Body of pancreas (tissue), 4 donors: Measurements from ENCODE around the gene PAFAH2. TPM values are rescaled to one million over a fixed set of nuclear protein-coding genes. Genes with fewer than 3 reads are reported as not detected.

Experiments
- ATAC-seq: fragments of 150-250 bp; one replicate; pipeline ENCODE4 v1.9.1; 2016
- DNase-seq, 4 donors: peaks; one replicate each; pipeline ENCODE4 v3.0.0-alpha.2; 2019
- H3K27ac ChIP-seq, 4 donors: fragments of 200-600 bp; sonication (generic); 1 replicate in 3 of 4; 2 replicates in 1 of 4; pipeline versions ENCODE4 v1.5.1 to v1.6.1; 2016 to 2019; ENCODE audit warnings: mild to moderate bottlenecking in 1 of 4, mixed read lengths in 1 of 4, moderate library complexity in 1 of 4
- H3K27me3 ChIP-seq, 2 donors: fragments of 200-600 bp; sonication (generic); one replicate each; pipeline ENCODE4 v1.6.0; 2016; ENCODE audit warnings: mild to moderate bottlenecking in 1 of 2
- H3K36me3 ChIP-seq, 2 donors: fragments of 200-600 bp; sonication (generic); replicated peaks in 1 of 2; 2 replicates each; pipeline ENCODE4 v1.5.1; 2016; ENCODE audit warnings: low read depth in 2 of 2; ENCODE audit not compliant: insufficient read depth in 1 of 2
- H3K4me1 ChIP-seq: fragments of 200-600 bp; sonication (generic); one replicate; pipeline ENCODE4 v1.6.0; 2016
- H3K4me3 ChIP-seq, 2 donors: fragments of 200-600 bp; sonication (generic); 1 replicate in 1 of 2; 2 replicates in 1 of 2; pipeline ENCODE4 v1.5.1; 2016 to 2019
- H3K9me3 ChIP-seq, 3 donors: fragments of 200-600 bp; sonication (generic); 1 replicate in 2 of 3; 2 replicates in 1 of 3; pipeline ENCODE4 v1.5.1; 2016
- CTCF ChIP-seq, 7 experiments: fragments of 450-650 bp in 4 of 7; fragments of 200-600 bp in 3 of 7; sonication (generic) in 3 of 7; IDR thresholded peaks; one replicate each; pipeline ENCODE4 v1.5.1; 2016 to 2019; ENCODE audit warnings: antibody characterized with exemption in 7 of 7
- POLR2A ChIP-seq, 3 donors: fragments of 450-650 bp; IDR thresholded peaks; one replicate each; pipeline ENCODE4 v1.6.1; 2016; ENCODE audit warnings: antibody characterized with exemption in 3 of 3, mild to moderate bottlenecking in 2 of 3
- WGBS, 2 donors: methylation state at CpG; one replicate each; pipeline ENCODE4 v1.1.5; 2017; 5-methylcytosine and 5-hydroxymethylcytosine counted together
- intact Hi-C: fragments of 100-400 bp; cut with DNase I; formaldehyde crosslinking; loops from one replicate; pipeline ENCODE4 v1.15.1; 2023
- total RNA-seq, 2 donors: library from RNA; depleted of rRNA; stranded (reverse); fragments of >200 nt; gene quantifications; one replicate each; pipeline ENCODE4 v1.1.0, GENCODE V29; 2016

Gene PAFAH2
- total RNA-seq, 2 donors from 2014 or later, result 14.8 to 46.4 TPM

- Histone ChIP-seq H3K36me3 (no peaks in the 10 kb centered on the region), H3K27me3 (no peaks in the 10 kb centered on the region), H3K4me1 (peaks cover 11% of the 10 kb centered on the region), H3K9me3 (no peaks in the 10 kb centered on the region), H3K4me3 (no peak overlapping the region), H3K27ac (no peak overlapping the region)
- WGBS, 2 donors, result 74 to 88% methylated on average over 4 to 6 of the region's 6 CpGs
- no peak for TF ChIP-seq POLR2A (IDR thresholded peaks at IDR 0.05)
- no peak for TF ChIP-seq CTCF (IDR thresholded peaks at IDR 0.05)
- DNase-seq (no peak), ATAC-seq (no peak)
- intact Hi-C loops, result no loop called here
Measured at GRCh38 chr1:26016953-26017545, 19.2 kb upstream of the PAFAH2 start.

GRCh38 chr1:26016258-26016952 is 18.5 kb upstream of the PAFAH2 start:
- Histone ChIP-seq H3K27me3 (no peaks in the 10 kb centered on the region), H3K9me3 (no peaks in the 10 kb centered on the region), H3K4me3 (no peak overlapping the region), H3K4me1 (peaks cover 11% of the 10 kb centered on the region), H3K36me3 (no peaks in the 10 kb centered on the region), H3K27ac (no peak overlapping the region)
- DNase-seq, result no peak
- WGBS, 2 donors, result 83 to 86% methylated on average over 10 of the region's 10 CpGs
- ATAC-seq, result no peak
- TF ChIP-seq CTCF (IDR thresholded peaks at IDR 0.05), result no peak
- intact Hi-C loops, result no loop called here

DNA sequence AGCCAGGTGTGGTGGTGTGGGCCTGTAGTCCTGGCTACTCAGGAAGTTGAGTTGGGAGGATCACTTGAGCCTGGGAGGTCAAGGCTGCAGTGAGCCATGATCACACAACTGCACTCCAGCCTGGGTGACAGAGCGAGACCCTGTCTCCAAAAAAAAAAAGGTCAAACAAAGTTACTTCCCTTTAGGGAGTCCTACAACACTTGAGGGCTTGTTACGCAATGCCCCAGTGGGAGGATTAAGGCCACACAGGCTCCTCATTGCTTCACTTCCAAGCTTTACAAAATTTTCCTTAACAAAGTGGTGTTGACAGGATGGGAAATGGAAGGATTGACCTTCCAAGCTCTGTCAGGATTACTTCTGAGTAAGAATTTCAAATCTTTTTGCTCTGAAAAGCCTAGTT is 17.5 kb upstream of the PAFAH2 start:
- Histone ChIP-seq H3K36me3 (no peaks in the 10 kb centered on the region), H3K4me1 (peaks cover 11% of the 10 kb centered on the region), H3K4me3 (no peak overlapping the region), H3K27me3 (no peaks in the 10 kb centered on the region), H3K9me3 (no peaks in the 10 kb centered on the region), H3K27ac (no peak overlapping the region)
- TF ChIP-seq CTCF (IDR thresholded peaks at IDR 0.05) (no peak), POLR2A (IDR thresholded peaks at IDR 0.05) (no peak)
- DNase-seq, result peak in 1 of 4 donors; percentile 70
- WGBS, 2 donors, result 85 to 86% methylated on average over 2 of the region's 2 CpGs
- intact Hi-C loops, result no loop called here
- ATAC-seq, result no peak

DNA sequence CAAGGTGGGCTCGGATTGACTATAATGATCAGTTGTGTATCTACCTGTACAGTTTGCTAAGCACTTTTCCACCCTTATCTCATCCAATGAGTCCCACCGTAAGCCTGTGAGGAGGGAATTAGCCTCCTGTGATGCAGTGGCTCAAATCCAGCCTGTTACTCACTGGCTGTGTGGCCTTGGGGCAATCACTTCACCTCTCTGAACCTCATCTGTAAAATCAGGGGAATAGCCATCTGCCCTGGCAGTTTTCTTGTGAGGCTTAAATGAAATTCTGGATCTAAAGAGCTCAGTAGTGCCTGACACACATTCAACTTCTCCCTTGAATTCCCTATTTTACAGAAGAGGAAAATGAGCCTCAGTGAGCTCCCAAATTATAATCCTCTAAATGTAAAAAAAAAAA is 16.3 kb upstream of the PAFAH2 start:
- H3K36me3 ChIP-seq, result no peaks in the 10 kb centered on the region
- ATAC-seq, result no peak
- no peaks in the 10 kb centered on the region for H3K27me3 ChIP-seq
- H3K27ac ChIP-seq, result no peak overlapping the region
- 84 to 94% methylated on average over 2 of the region's 2 CpGs for WGBS, 2 donors
- no peak for DNase-seq
- TF ChIP-seq CTCF (IDR thresholded peaks at IDR 0.05), result no peak
- no peak for TF ChIP-seq POLR2A (IDR thresholded peaks at IDR 0.05)
- H3K4me1 ChIP-seq, result peaks cover 11% of the 10 kb centered on the region
- no peak overlapping the region for H3K4me3 ChIP-seq
- intact Hi-C loops, result no loop called here
- no peaks in the 10 kb centered on the region for H3K9me3 ChIP-seq

GRCh38 chr1:26012864-26013263 is 15.0 kb upstream of the PAFAH2 start:
- intact Hi-C loops, result no loop called here
- TF ChIP-seq POLR2A (IDR thresholded peaks at IDR 0.05) (no peak), CTCF (IDR thresholded peaks at IDR 0.05) (no peak)
- H3K27me3 ChIP-seq, result no peaks in the 10 kb centered on the region
- DNase-seq (peak in 1 of 4 donors; percentile 52), ATAC-seq (no peak)
- no peak overlapping the region for H3K27ac ChIP-seq
- H3K36me3 ChIP-seq, result no peaks in the 10 kb centered on the region
- WGBS, 2 donors, result 13 to 29% methylated on average over 1 to 3 of the region's 3 CpGs
- H3K9me3 ChIP-seq, result no peaks in the 10 kb centered on the region
- H3K4me1 ChIP-seq, result peaks cover 11% of the 10 kb centered on the region
- H3K4me3 ChIP-seq, result no peak overlapping the region
